ENCODE data around the gene PDGFRA. TPM values are rescaled to one million over a fixed set of nuclear protein-coding genes. Genes with fewer than 3 reads are reported as not detected.
"Not testable (repeated sequence)": the region's sequence is repeated elsewhere in the genome, so short reads cannot be mapped to it uniquely, and the experiment has no call there.

The PDGFRA gene
- total and polyA plus RNA-seq, 10 of the 15 experiments (the other 5 are each of a cell fraction or from before 2014, with no cell fraction given): 0.01 to 0.28 (median 0.06) TPM; not detected in 5

- POLR2A ChIA-PET; H3K4me2 ChIP-seq (ENCODE audit: control insufficient read depth, insufficient read depth); FAIRE-seq; RAD21 ChIA-PET (ENCODE audit: unreplicated experiment); H3K9me3 ChIP-seq (replicated peaks; ENCODE audit: control insufficient read depth, insufficient read depth, low read length); BruUV-seq (replicated peaks); H2AFZ ChIP-seq (ENCODE audit: control insufficient read depth, low read depth, low read length); H3K9ac ChIP-seq (ENCODE audit: control insufficient read depth, insufficient read depth, low read length); ATAC-seq; H3K4me1 ChIP-seq (ENCODE audit: control insufficient read depth, insufficient read depth, low read length); H3K36me3 ChIP-seq (ENCODE audit: control insufficient read depth in 2 of 2, insufficient read depth in 2 of 2, low read length in 1 of 2); CTCF ChIA-PET; intact Hi-C loops (cut with micrococcal nuclease; ENCODE audit: unreplicated experiment); SMC1A ChIA-PET (ENCODE audit: uncharacterized antibody, unreplicated experiment); H3K27me3 ChIP-seq (replicated peaks in 1 of 2; ENCODE audit: control insufficient read depth in 2 of 2, insufficient read depth in 2 of 2, low read length in 1 of 2); H3K4me3 ChIP-seq; in situ Hi-C loops (cut with MboI); H4K20me1 ChIP-seq (ENCODE audit: control insufficient read depth, insufficient read depth); H3K79me2 ChIP-seq (ENCODE audit: control insufficient read depth, insufficient read depth, low read length); H3K27ac ChIP-seq (ENCODE audit: control insufficient read depth, insufficient read depth); DNase-seq (ENCODE audit: low read depth, low spot score): not testable (repeated sequence)
- 82% methylated on average over 9 of the region's 15 CpGs for WGBS (ENCODE audit: insufficient coverage, insufficient replicate concordance, low lambda C conversion rate, missing lambda C conversion rate)
Measured at GRCh38 chr4:54243541-54243940, 14.4 kb downstream of the PDGFRA start.

DNA sequence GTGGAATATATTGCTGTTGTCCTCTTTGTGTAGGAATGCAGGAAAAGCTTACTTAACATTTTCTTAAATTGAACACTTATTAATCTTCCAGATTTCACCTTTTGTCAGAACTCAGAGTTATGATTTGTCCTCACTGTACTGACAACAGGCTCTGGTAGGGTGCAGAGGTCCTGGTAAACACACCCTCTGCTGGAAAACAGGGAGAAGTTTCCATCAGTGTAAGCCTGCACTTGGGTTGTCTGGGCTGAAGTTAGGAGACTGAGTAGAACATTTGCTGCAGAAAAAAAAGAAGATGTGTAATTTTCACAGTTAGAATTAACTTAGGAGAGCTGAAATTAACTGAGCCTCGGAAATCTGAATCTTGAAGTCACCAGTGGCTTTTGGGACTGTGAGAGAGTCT is 23.2 kb downstream of the PDGFRA start:
- H3K36me3 ChIP-seq (ENCODE audit: control insufficient read depth in 2 of 2, insufficient read depth in 2 of 2, low read length in 1 of 2); H3K4me1 ChIP-seq (ENCODE audit: control insufficient read depth, insufficient read depth, low read length); intact Hi-C loops (cut with micrococcal nuclease; ENCODE audit: unreplicated experiment); in situ Hi-C loops (cut with MboI); RAD21 ChIA-PET (ENCODE audit: unreplicated experiment); FAIRE-seq; H3K9ac ChIP-seq (ENCODE audit: control insufficient read depth, insufficient read depth, low read length); ATAC-seq; H2AFZ ChIP-seq (ENCODE audit: control insufficient read depth, low read depth, low read length); H3K4me3 ChIP-seq; H3K9me3 ChIP-seq (replicated peaks; ENCODE audit: control insufficient read depth, insufficient read depth, low read length); DNase-seq (ENCODE audit: low read depth, low spot score); POLR2A ChIA-PET; BruUV-seq (replicated peaks); H3K4me2 ChIP-seq (ENCODE audit: control insufficient read depth, insufficient read depth); SMC1A ChIA-PET (ENCODE audit: uncharacterized antibody, unreplicated experiment); H3K79me2 ChIP-seq (ENCODE audit: control insufficient read depth, insufficient read depth, low read length); H3K27me3 ChIP-seq (replicated peaks in 1 of 2; ENCODE audit: control insufficient read depth in 2 of 2, insufficient read depth in 2 of 2, low read length in 1 of 2); H3K27ac ChIP-seq (ENCODE audit: control insufficient read depth, insufficient read depth); H4K20me1 ChIP-seq (ENCODE audit: control insufficient read depth, insufficient read depth): not testable (repeated sequence)
- 0% methylated on average over 1 of the region's 1 CpG for WGBS (ENCODE audit: insufficient coverage, insufficient replicate concordance, low lambda C conversion rate, missing lambda C conversion rate)
- CTCF ChIA-PET: interaction anchor here (1.1 kb wide), 1 partner anchor 18 kb away, joined by 4 read pairs; no protein-coding TSS in a partner anchor
